Tibial artery (tissue), 4 donors: Measurements from ENCODE around the gene EFCAB6.

Experiments
- DNase-seq, 2 donors: peaks; one replicate each; pipeline ENCODE4 v3.0.0-alpha.2; 2019
- H3K27ac ChIP-seq, 2 donors: fragments of 200-600 bp; sonication (generic) in 1 of 2; 1 replicate in 1 of 2; 2 replicates in 1 of 2; pipeline ENCODE4 v1.5.1; 2018 to 2019; ENCODE audit warnings: mild to moderate bottlenecking in 1 of 2
- H3K27me3 ChIP-seq, 2 donors: fragments of 200-600 bp; sonication (generic) in 1 of 2; one replicate each; pipeline versions ENCODE4 v1.5.1 to v1.6.0; 2016 to 2019
- H3K36me3 ChIP-seq, 3 donors: fragments of 200-600 bp; sonication (generic) in 2 of 3; one replicate each; pipeline ENCODE4 v1.5.1; 2016 to 2019; ENCODE audit warnings: mild to moderate bottlenecking in 2 of 3
- H3K4me1 ChIP-seq, 4 donors: fragments of 200-600 bp; sonication (generic) in 2 of 4; 1 replicate in 3 of 4; 2 replicates in 1 of 4; pipeline ENCODE4 v1.5.1; 2016 to 2019
- H3K4me3 ChIP-seq, 2 donors: fragments of 200-600 bp; sonication (generic) in 1 of 2; 1 replicate in 1 of 2; 2 replicates in 1 of 2; pipeline ENCODE4 v1.5.1; 2018 to 2019; ENCODE audit warnings: mild to moderate bottlenecking in 2 of 2
- H3K9me3 ChIP-seq, 3 donors: fragments of 200-600 bp; sonication (generic) in 1 of 3; one replicate each; pipeline ENCODE4 v1.5.1; 2016 to 2019
- CTCF ChIP-seq, 2 experiments: fragments of 200-600 bp in 1 of 2; fragments of 450-650 bp in 1 of 2; IDR thresholded peaks; one replicate each; pipeline ENCODE4 v1.5.1; 2017 to 2019; ENCODE audit warnings: antibody characterized with exemption in 2 of 2, mild to moderate bottlenecking in 1 of 2, moderate library complexity in 1 of 2
- intact Hi-C: fragments of 100-400 bp; cut with DNase I; formaldehyde crosslinking; loops from one replicate; pipeline ENCODE4 v1.15.0; 2023; ENCODE audit warnings: low total_unique reads

EFCAB6 gene

GRCh38 chr22:43812149-43812842 lies at the start of gene EFCAB6:
EFCAB6 (minus strand) TSS chr22:43812305; CDS start chr22:43782318, 29,987 bp downstream.
- peak within 1 kb of the TSS; percentile 67 to 87 for H3K27ac ChIP-seq
- intact Hi-C loops, result no loop called here
- TF ChIP-seq CTCF (IDR thresholded peaks at IDR 0.05), result no peak
- no peaks in the 10 kb centered on the region for H3K9me3 ChIP-seq
- peak within 1 kb of the TSS; percentile 80 to 89 for H3K4me3 ChIP-seq
- peaks cover 0 to 15% (median 9%) of the 10 kb centered on the region in 4 donors for H3K4me1 ChIP-seq
- H3K36me3 ChIP-seq, result no peaks in the 10 kb centered on the region
- DNase-seq, result peak; percentile 92 to 95
- H3K27me3 ChIP-seq, result no peaks in the 10 kb centered on the region

GRCh38 chr22:43861529-43861928 lies 49.4 kb upstream of the EFCAB6 start:
- Histone ChIP-seq H3K4me3 (no peak overlapping the region), H3K27me3 (peaks cover 0 to 62% of the 10 kb centered on the region in 2 donors), H3K9me3 (peaks cover 0 to 4% (median 0%) of the 10 kb centered on the region in 3 donors), H3K27ac (no peak overlapping the region), H3K36me3 (no peaks in the 10 kb centered on the region), H3K4me1 (peaks cover 0 to 9% (median 2%) of the 10 kb centered on the region in 4 donors)
- intact Hi-C loops, result no loop called here
- no peak for DNase-seq
- no peak for TF ChIP-seq CTCF (IDR thresholded peaks at IDR 0.05)

GRCh38 chr22:43860831-43861230 lies 48.7 kb upstream of the EFCAB6 start:
- peaks cover 0 to 4% (median 0%) of the 10 kb centered on the region in 3 donors for H3K9me3 ChIP-seq
- H3K27me3 ChIP-seq, result peaks cover 0 to 62% of the 10 kb centered on the region in 2 donors
- no peak for TF ChIP-seq CTCF (IDR thresholded peaks at IDR 0.05)
- H3K4me3 ChIP-seq, result no peak overlapping the region
- no peaks in the 10 kb centered on the region for H3K36me3 ChIP-seq
- DNase-seq, result no peak
- H3K4me1 ChIP-seq, result peaks cover 0 to 9% (median 2%) of the 10 kb centered on the region in 4 donors
- H3K27ac ChIP-seq, result no peak overlapping the region
- intact Hi-C loops, result no loop called here

GRCh38 chr22:43860126-43860525 lies 48.0 kb upstream of the EFCAB6 start:
- no peak overlapping the region for H3K4me3 ChIP-seq
- no peak overlapping the region for H3K27ac ChIP-seq
- DNase-seq, result no peak
- peaks cover 0 to 4% (median 0%) of the 10 kb centered on the region in 3 donors for H3K9me3 ChIP-seq
- peaks cover 0 to 65% of the 10 kb centered on the region in 2 donors for H3K27me3 ChIP-seq
- intact Hi-C loops, result no loop called here
- TF ChIP-seq CTCF (IDR thresholded peaks at IDR 0.05), result no peak
- H3K36me3 ChIP-seq, result no peaks in the 10 kb centered on the region
- H3K4me1 ChIP-seq, result peaks cover 0 to 9% (median 2%) of the 10 kb centered on the region in 4 donors

- Histone ChIP-seq H3K9me3 (peaks cover 0 to 4% (median 0%) of the 10 kb centered on the region in 3 donors), H3K27ac (no peak overlapping the region), H3K4me1 (peaks cover 0 to 9% (median 2%) of the 10 kb centered on the region in 4 donors), H3K4me3 (no peak overlapping the region), H3K36me3 (no peaks in the 10 kb centered on the region), H3K27me3 (peaks cover 0 to 60% of the 10 kb centered on the region in 2 donors)
- TF ChIP-seq CTCF (IDR thresholded peaks at IDR 0.05), result no peak
- no peak for DNase-seq
- intact Hi-C loops, result no loop called here
These were observed 47.5 kb upstream of the EFCAB6 start for GRCh38 chr22:43859621-43860020.
